Right lobe of liver (tissue), 6 donors: ENCODE results near the gene NPAS1. TPM values are rescaled to one million over a fixed set of nuclear protein-coding genes. Genes with fewer than 3 reads are reported as not detected.
A peak's percentile ranks its signal among the peaks of the same experiment; 100 is the strongest.

Source experiments
- ATAC-seq, 4 donors: fragments of 200-7000 bp; cut with Tn5 transposase; one replicate each; pipeline ENCODE4 v1.9.1; 2020; ENCODE audit warnings: mild to moderate bottlenecking in 4 of 4, moderate library complexity in 4 of 4
- DNase-seq, 3 donors: peaks; one replicate each; pipeline ENCODE4 v3.0.0-alpha.2; 2020
- H3K27ac ChIP-seq, 3 donors: fragments of 200-600 bp; one replicate each; pipeline ENCODE4 v1.8.0; 2022
- H3K27me3 ChIP-seq, 2 donors: fragments of 200-600 bp; one replicate each; pipeline ENCODE4 v1.8.0; 2022
- H3K36me3 ChIP-seq, 4 donors: fragments of 200-600 bp; sonication (generic) in 1 of 4; one replicate each; pipeline versions ENCODE4 v1.5.1 to v1.8.0; 2017 to 2022; ENCODE audit warnings: control low read depth in 1 of 4
- H3K4me1 ChIP-seq, 4 donors: fragments of 200-600 bp; sonication (generic) in 1 of 4; one replicate each; pipeline versions ENCODE4 v1.5.1 to v1.8.0; 2017 to 2022; ENCODE audit warnings: control low read depth in 1 of 4
- H3K4me3 ChIP-seq, 3 donors: fragments of 200-600 bp; one replicate each; pipeline ENCODE4 v1.8.0; 2022
- H3K9me3 ChIP-seq, 4 donors: fragments of 200-600 bp; sonication (generic) in 1 of 4; one replicate each; pipeline versions ENCODE4 v1.5.1 to v1.8.0; 2017 to 2022; ENCODE audit warnings: control low read depth in 1 of 4
- CTCF ChIP-seq, 4 donors: fragments of 200-600 bp in 3 of 4; fragments of 450-650 bp in 1 of 4; IDR thresholded peaks; one replicate each; pipeline versions ENCODE4 v1.5.1 to v1.8.0; 2016 to 2022; ENCODE audit warnings: antibody characterized with exemption in 4 of 4, mild to moderate bottlenecking in 2 of 4
- POLR2A ChIP-seq: fragments of 450-650 bp; IDR thresholded peaks from one replicate; pipeline ENCODE4 v1.6.1; 2017; ENCODE audit warnings: antibody characterized with exemption, mild to moderate bottlenecking
- WGBS: methylation state at CpG from one replicate; pipeline ENCODE4 v1.1.6; 2018; ENCODE audit warnings: low coverage, low lambda C conversion rate; ENCODE audit not compliant: insufficient coverage; ENCODE audit errors: missing lambda C conversion rate; 5-methylcytosine and 5-hydroxymethylcytosine counted together
- intact Hi-C, 2 donors: fragments of 100-400 bp; cut with DNase I; formaldehyde crosslinking; loops; one replicate each; pipeline versions ENCODE4 v1.11.2 to v1.14.1; 2022
- total RNA-seq, 6 experiments: library from RNA; depleted of rRNA in 2 of 6; stranded (reverse); fragments of >200 nt in 2 of 6; fragmentation: NEBNext Ultra II Directional in 3 of 6; extraction: Animal tissue kit (Norgen Biotek cat#: 25700) in 3 of 6; gene quantifications; one replicate each; pipeline versions ENCODE4 v1.1.0 to v1.2.4, GENCODE V29; 2016 to 2023
- donor health status: DM: no; HTN: yes; CAD: no.
- donor health status: DM: no; HTN: no; CAD: no.
- donor health status: DM: no; HTN: no; CAD: no.
- donor health status: DM: no; HTN: yes; CAD: no.
- donor health status: DM: no; HTN: yes; CAD: no.

NPAS1 gene
- total RNA-seq, 6 experiments from 2014 or later: 1.3 to 1.7 TPM; not detected in 4

- Histone ChIP-seq H3K27ac (no peak overlapping the region), H3K9me3 (no peaks in the 10 kb centered on the region), H3K27me3 (no peaks in the 10 kb centered on the region), H3K4me1 (no peaks in the 10 kb centered on the region), H3K4me3 (no peak overlapping the region), H3K36me3 (no peaks in the 10 kb centered on the region)
- DNase-seq (no peak), ATAC-seq (no peak)
- no peak for TF ChIP-seq CTCF (IDR thresholded peaks at IDR 0.05)
- TF ChIP-seq POLR2A: no peak
- 11% methylated on average over 8 of the region's 8 CpGs for WGBS
- intact Hi-C loops: no loop called here
Observed at GRCh38 chr19:47012617-47013016, 7.0 kb upstream of the NPAS1 start.

GRCh38 chr19:47013041-47013517, 6.6 kb upstream of the NPAS1 start:
- H3K4me3 ChIP-seq: no peak overlapping the region
- TF ChIP-seq CTCF (IDR thresholded peaks at IDR 0.05) (peak; percentile 98 to 99 (median 99)), POLR2A (no peak)
- H3K4me1 ChIP-seq: no peaks in the 10 kb centered on the region
- H3K27ac ChIP-seq: no peak overlapping the region
- H3K36me3 ChIP-seq: no peaks in the 10 kb centered on the region
- 7% methylated on average over 16 of the region's 16 CpGs for WGBS
- H3K9me3 ChIP-seq: no peaks in the 10 kb centered on the region
- H3K27me3 ChIP-seq: no peaks in the 10 kb centered on the region
- peak; percentile 81 to 88 (median 86) for DNase-seq
- intact Hi-C loops: no loop called here
- ATAC-seq: peak; percentile 99 to 100 (median 100)

GRCh38 chr19:47018923-47019322, 714 bp upstream of the NPAS1 start:
- H3K36me3 ChIP-seq: no peaks in the 10 kb centered on the region
- TF ChIP-seq CTCF (IDR thresholded peaks at IDR 0.05) (no peak), POLR2A (no peak)
- intact Hi-C loops: no loop called here
- no peak overlapping the region for H3K4me3 ChIP-seq
- H3K9me3 ChIP-seq: no peaks in the 10 kb centered on the region
- WGBS: 68% methylated on average over 5 of the region's 13 CpGs
- DNase-seq: no peak
- H3K4me1 ChIP-seq: peaks cover 0 to 19% (median 2%) of the 10 kb centered on the region in 4 donors
- no peak for ATAC-seq
- no peak overlapping the region for H3K27ac ChIP-seq
- H3K27me3 ChIP-seq: peaks cover 0 to 21% of the 10 kb centered on the region in 2 donors

- peaks cover 0 to 19% (median 2%) of the 10 kb centered on the region in 4 donors for H3K4me1 ChIP-seq
- H3K27ac ChIP-seq: no peak overlapping the region
- ATAC-seq (no peak), DNase-seq (no peak)
- no peaks in the 10 kb centered on the region for H3K36me3 ChIP-seq
- no peaks in the 10 kb centered on the region for H3K9me3 ChIP-seq
- intact Hi-C loops: no loop called here
- no peak overlapping the region for H3K4me3 ChIP-seq
- WGBS: no CpG with 5 or more reads among the region's 62 CpGs
- no peak for TF ChIP-seq POLR2A
- TF ChIP-seq CTCF (IDR thresholded peaks at IDR 0.05): no peak
- H3K27me3 ChIP-seq: peaks cover 0 to 21% of the 10 kb centered on the region in 2 donors
Observed at GRCh38 chr19:47020132-47020805, 632 bp downstream of the NPAS1 start.
